ENCODE measurements around the gene TRIM14. TPM values are rescaled to one million over a fixed set of nuclear protein-coding genes. Genes with fewer than 3 reads are reported as not detected.

TRIM14 gene
- total RNA-seq, 2 donors from 2014 or later: 1.8 to 2.0 TPM

- Histone ChIP-seq H3K27me3 (no peaks in the 10 kb centered on the region), H3K36me3 (no peaks in the 10 kb centered on the region), H3K4me1 (no peaks in the 10 kb centered on the region), H3K4me3 (no peak overlapping the region), H3K27ac (no peak overlapping the region), H3K9me3 (peaks cover 0 to 12% of the 10 kb centered on the region in 2 donors)
- DNase-seq (ENCODE audit: low spot score): no peak
- no peak for TF ChIP-seq CTCF (IDR thresholded peaks at IDR 0.05)
Observed at GRCh38 chr9:98109052-98109451, 10.0 kb downstream of the TRIM14 start.

GRCh38 chr9:98108531-98109031, 10.4 kb downstream of the TRIM14 start:
- no peak for DNase-seq (ENCODE audit: low spot score)
- Histone ChIP-seq H3K4me3 (no peak overlapping the region), H3K27ac (no peak overlapping the region), H3K9me3 (peaks cover 0 to 12% of the 10 kb centered on the region in 2 donors), H3K27me3 (no peaks in the 10 kb centered on the region), H3K4me1 (no peaks in the 10 kb centered on the region), H3K36me3 (no peaks in the 10 kb centered on the region)
- no peak for TF ChIP-seq CTCF (IDR thresholded peaks at IDR 0.05)

GRCh38 chr9:98107926-98108325, 11.1 kb downstream of the TRIM14 start:
- Histone ChIP-seq H3K9me3 (peaks cover 0 to 12% of the 10 kb centered on the region in 2 donors), H3K27ac (no peak overlapping the region), H3K4me1 (no peaks in the 10 kb centered on the region), H3K4me3 (no peak overlapping the region), H3K27me3 (no peaks in the 10 kb centered on the region), H3K36me3 (no peaks in the 10 kb centered on the region)
- no peak for TF ChIP-seq CTCF (IDR thresholded peaks at IDR 0.05)
- DNase-seq (ENCODE audit: low spot score): no peak

GRCh38 chr9:98105006-98105405, 14.0 kb downstream of the TRIM14 start:
- no peaks in the 10 kb centered on the region for H3K27me3 ChIP-seq
- no peak overlapping the region for H3K27ac ChIP-seq
- no peak for TF ChIP-seq CTCF (IDR thresholded peaks at IDR 0.05)
- H3K36me3 ChIP-seq: no peaks in the 10 kb centered on the region
- no peaks in the 10 kb centered on the region for H3K4me1 ChIP-seq
- H3K4me3 ChIP-seq: no peak overlapping the region
- DNase-seq (ENCODE audit: low spot score): no peak
- peaks cover 0 to 12% of the 10 kb centered on the region in 2 donors for H3K9me3 ChIP-seq

- H3K27me3 ChIP-seq: no peaks in the 10 kb centered on the region
- TF ChIP-seq CTCF (IDR thresholded peaks at IDR 0.05): no peak
- H3K9me3 ChIP-seq: peaks cover 0 to 12% of the 10 kb centered on the region in 2 donors
- no peaks in the 10 kb centered on the region for H3K4me1 ChIP-seq
- no peak overlapping the region for H3K4me3 ChIP-seq
- no peak overlapping the region for H3K27ac ChIP-seq
- no peaks in the 10 kb centered on the region for H3K36me3 ChIP-seq
- DNase-seq (ENCODE audit: low spot score): no peak
Observed at GRCh38 chr9:98104445-98104881, 14.6 kb downstream of the TRIM14 start.

GRCh38 chr9:98101868-98102273, 17.2 kb downstream of the TRIM14 start:
- no peak for TF ChIP-seq CTCF (IDR thresholded peaks at IDR 0.05)
- no peak overlapping the region for H3K4me3 ChIP-seq
- no peaks in the 10 kb centered on the region for H3K4me1 ChIP-seq
- DNase-seq (ENCODE audit: low spot score): no peak
- H3K9me3 ChIP-seq: peaks cover 0 to 7% of the 10 kb centered on the region in 2 donors
- no peak overlapping the region for H3K27ac ChIP-seq
- H3K27me3 ChIP-seq: no peaks in the 10 kb centered on the region
- H3K36me3 ChIP-seq: no peaks in the 10 kb centered on the region

Measured in right atrium auricular region (tissue), 2 donors.